WI38 (cell line): ENCODE data around the gene BCLAF1.

Experiments
- H3K4me3 ChIP-seq: 2 replicates; pipeline ENCODE4 v1.5.1; 2011; ENCODE audit warnings: low read depth, mild to moderate bottlenecking, control low read depth, low read length
- CTCF ChIP-seq: IDR thresholded peaks from 2 replicates; pipeline ENCODE4 v1.5.1; 2012; ENCODE audit warnings: low read depth, mild to moderate bottlenecking, control low read depth, low read length

Gene BCLAF1

GRCh38 chr6:136249811-136250685 is 39.6 kb downstream of the BCLAF1 start, which contains the start of gene MTFR2:
Gene MTFR2 (minus strand): TSS chr6:136250311. CDS start chr6:136249099, 1,212 bp downstream.
- H3K4me3 ChIP-seq: peak within 1 kb of the TSS; percentile 68
- no peak for TF ChIP-seq CTCF

GRCh38 chr6:136249336-136249735 is 40.3 kb downstream of the BCLAF1 start:
- TF ChIP-seq CTCF: no peak
- peak overlapping the region; percentile 68 for H3K4me3 ChIP-seq

GRCh38 chr6:136244061-136244616 is 45.5 kb downstream of the BCLAF1 start:
- no peak for TF ChIP-seq CTCF

GRCh38 chr6:136236466-136237293 is 53.0 kb downstream of the BCLAF1 start:
- H3K4me3 ChIP-seq: no peak overlapping the region
- no peak for TF ChIP-seq CTCF

More at GRCh38 chr6:136244061-136244616, 45.5 kb downstream of the BCLAF1 start:
- H3K4me3 ChIP-seq: no peak overlapping the region

- TF ChIP-seq CTCF: no peak
Observed at GRCh38 chr6:136235233-136235564, 54.4 kb downstream of the BCLAF1 start.

GRCh38 chr6:136232701-136233100 is 56.9 kb downstream of the BCLAF1 start:
- no peak for TF ChIP-seq CTCF
- H3K4me3 ChIP-seq: no peak overlapping the region

More at GRCh38 chr6:136235233-136235564, 54.4 kb downstream of the BCLAF1 start:
- no peak overlapping the region for H3K4me3 ChIP-seq
